NT2/D1 (cell line): ENCODE results near the gene RNPEPL1.

ENCODE experiments used
- SUZ12 ChIP-seq: IDR thresholded peaks from 2 replicates; pipeline ENCODE4 v1.6.1; 2011; ENCODE audit not compliant: insufficient read length, insufficient read depth; ENCODE audit errors: extremely low read depth
- YY1 ChIP-seq: IDR thresholded peaks from 2 replicates; pipeline ENCODE4 v1.6.1; 2011; ENCODE audit not compliant: insufficient read length, insufficient read depth
- ZNF274 ChIP-seq: IDR thresholded peaks from 2 replicates; pipeline ENCODE4 v1.6.1; 2011; ENCODE audit warnings: mild to moderate bottlenecking, low read depth, low read length

DNA sequence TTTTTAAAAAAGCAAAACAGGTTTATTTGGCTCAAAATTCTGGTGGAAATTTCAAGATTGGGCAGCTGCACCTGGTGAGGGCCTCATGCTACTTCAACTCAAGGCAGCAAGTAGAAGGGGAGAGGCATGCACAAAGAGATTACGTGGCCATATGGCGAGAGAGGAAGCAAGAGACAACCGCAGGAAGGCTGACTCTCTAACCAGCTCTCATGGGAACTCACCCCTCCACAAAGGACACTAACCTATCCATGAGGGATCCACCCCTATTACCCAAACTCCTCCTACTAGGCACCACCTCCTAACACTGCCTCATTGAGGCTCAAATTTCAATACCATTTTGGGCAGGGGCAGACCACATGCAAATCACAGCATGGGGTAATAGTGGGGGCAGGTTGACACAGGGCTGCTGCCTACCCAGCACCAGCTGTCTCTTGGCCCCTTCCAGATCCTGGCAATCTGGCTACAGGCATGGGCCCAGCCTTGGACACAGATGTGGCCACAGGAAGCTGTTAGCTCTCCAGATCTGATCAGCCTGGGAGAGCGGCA, 16.3 kb downstream of the RNPEPL1 start:
- no peak for TF ChIP-seq YY1
- no peak for TF ChIP-seq SUZ12
- no peak for TF ChIP-seq ZNF274
